PC-9 (cell line): Measurements from ENCODE around the gene YTHDF2.

Source experiments
- CTCF ChIP-seq: fragments of 200-600 bp; sonication (generic); conservative IDR thresholded peaks from 2 replicates; pipeline ENCODE4 v1.6.1; 2017; ENCODE audit warnings: mixed run types, antibody characterized with exemption, mild to moderate bottlenecking, moderate library complexity
- EZH2 ChIP-seq: fragments of 200-600 bp; sonication (generic); IDR thresholded peaks from 2 replicates; pipeline ENCODE4 v1.8.0; 2017; ENCODE audit warnings: antibody characterized with exemption, low read depth

GRCh38 chr1:28745653-28746173, 9.0 kb downstream of the YTHDF2 start:
- TF ChIP-seq CTCF, result no peak
- no peak for TF ChIP-seq EZH2
